CD14-positive monocyte (primary cell): ENCODE results near the gene WWC2. TPM values are rescaled to one million over a fixed set of nuclear protein-coding genes. Genes with fewer than 3 reads are reported as not detected.

Experiments
- DNase-seq, 3 donors: peaks; one replicate each; pipeline ENCODE4 v3.0.0-alpha.2; 2011 to 2022
- H2AFZ ChIP-seq: 2 replicates; pipeline ENCODE4 v1.6.0; 2012; ENCODE audit warnings: mild to moderate bottlenecking, low read depth, low read length, inconsistent platforms; ENCODE audit not compliant: insufficient read depth, poor library complexity, severe bottlenecking
- H3K27ac ChIP-seq, 2 donors: 1 replicate in 1 of 2; 2 replicates in 1 of 2; pipeline ENCODE4 v1.5.1; 2012 to 2013; ENCODE audit warnings: low read length in 2 of 2, control low read depth in 1 of 2, inconsistent platforms in 1 of 2, low read depth in 1 of 2, mild to moderate bottlenecking in 1 of 2
- H3K27me3 ChIP-seq, 2 donors: one replicate each; pipeline versions ENCODE4 v1.6.0 to v1.6.1; 2011 to 2013; ENCODE audit warnings: low read length in 2 of 2; ENCODE audit not compliant: control insufficient read depth in 2 of 2, insufficient read depth in 2 of 2
- H3K36me3 ChIP-seq, 2 donors: replicated peaks in 1 of 2; 1 replicate in 1 of 2; 2 replicates in 1 of 2; pipeline versions ENCODE4 v1.5.1 to v1.6.1; 2012 to 2013; ENCODE audit warnings: low read length in 2 of 2, control low read depth in 1 of 2, inconsistent platforms in 1 of 2, mild to moderate bottlenecking in 1 of 2; ENCODE audit not compliant: insufficient read depth in 2 of 2, control insufficient read depth in 1 of 2
- H3K4me1 ChIP-seq, 2 donors: 1 replicate in 1 of 2; 2 replicates in 1 of 2; pipeline versions ENCODE4 v1.5.1 to v1.6.1; 2012 to 2013; ENCODE audit warnings: low read length in 2 of 2, control low read depth in 1 of 2, inconsistent platforms in 1 of 2, mild to moderate bottlenecking in 1 of 2, moderate library complexity in 1 of 2; ENCODE audit not compliant: insufficient read depth in 2 of 2, control insufficient read depth in 1 of 2
- H3K4me2 ChIP-seq: replicated peaks from 2 replicates; pipeline ENCODE3; 2012; ENCODE audit warnings: low read length, moderate library complexity, mild to moderate bottlenecking; ENCODE audit not compliant: poor library complexity, severe bottlenecking; ENCODE audit errors: extremely low read depth
- H3K4me3 ChIP-seq, 3 experiments: fragments of 200-600 bp in 1 of 3; sonication (generic) in 1 of 3; replicated peaks in 1 of 3; 1 replicate in 2 of 3; 2 replicates in 1 of 3; pipeline ENCODE4 v1.5.1; 2011 to 2013; ENCODE audit warnings: low read length in 3 of 3, mild to moderate bottlenecking in 3 of 3, control low read depth in 2 of 3, low read depth in 2 of 3, inconsistent platforms in 1 of 3, moderate library complexity in 1 of 3
- H3K79me2 ChIP-seq: 2 replicates; pipeline ENCODE4 v1.6.0; 2012; ENCODE audit warnings: mild to moderate bottlenecking, control low read depth, inconsistent platforms, low read length, moderate library complexity; ENCODE audit not compliant: insufficient read depth
- H3K9ac ChIP-seq: 2 replicates; pipeline ENCODE4 v1.6.0; 2017; ENCODE audit warnings: low read length, mild to moderate bottlenecking; ENCODE audit not compliant: insufficient read depth, poor library complexity, severe bottlenecking
- H3K9me3 ChIP-seq, 2 donors: replicated peaks in 1 of 2; 1 replicate in 1 of 2; 2 replicates in 1 of 2; pipeline versions ENCODE4 v1.5.1 to v1.6.1; 2012 to 2013; ENCODE audit warnings: low read length in 2 of 2, control low read depth in 1 of 2; ENCODE audit not compliant: control insufficient read depth in 1 of 2, insufficient read depth in 1 of 2
- H4K20me1 ChIP-seq: 2 replicates; pipeline ENCODE4 v1.6.0; 2012; ENCODE audit warnings: mild to moderate bottlenecking, low read length, control low read depth, moderate library complexity; ENCODE audit not compliant: insufficient read depth
- H3K27ac Mint-ChIP-seq, 7 donors: one replicate each; pipeline ENCODE4 v1.8.0; 2020; ENCODE audit warnings: mild to moderate bottlenecking in 7 of 7, mixed read lengths in 7 of 7, moderate library complexity in 6 of 7, inconsistent platforms in 2 of 7
- H3K27me3 Mint-ChIP-seq, 3 donors: one replicate each; pipeline ENCODE4 v1.8.0; 2021 to 2022; ENCODE audit warnings: low read depth in 3 of 3, mild to moderate bottlenecking in 3 of 3, mixed read lengths in 3 of 3, moderate library complexity in 3 of 3, inconsistent platforms in 1 of 3
- H3K36me3 Mint-ChIP-seq, 2 donors: one replicate each; pipeline ENCODE4 v1.8.0; 2020; ENCODE audit warnings: mixed read lengths in 2 of 2, inconsistent platforms in 1 of 2, mild to moderate bottlenecking in 1 of 2
- H3K4me1 Mint-ChIP-seq: one replicate; pipeline ENCODE4 v1.8.0; 2020; ENCODE audit warnings: mild to moderate bottlenecking, mixed read lengths
- H3K4me3 Mint-ChIP-seq, 2 donors: one replicate each; pipeline ENCODE4 v1.8.0; 2020; ENCODE audit warnings: mild to moderate bottlenecking in 2 of 2, mixed read lengths in 2 of 2, moderate library complexity in 1 of 2
- H3K9me3 Mint-ChIP-seq, 7 donors: one replicate each; pipeline ENCODE4 v1.8.0; 2020 to 2022; ENCODE audit warnings: mixed read lengths in 7 of 7, mild to moderate bottlenecking in 6 of 7, moderate library complexity in 6 of 7, inconsistent platforms in 2 of 7
- WGBS: methylation state at CpG from one replicate; pipeline ENCODE4 v1.1.5; 2013; ENCODE audit warnings: missing lambda C conversion rate; ENCODE audit not compliant: insufficient coverage; 5-methylcytosine and 5-hydroxymethylcytosine counted together
- intact Hi-C, 2 donors: fragments of 100-400 bp; cut with micrococcal nuclease; formaldehyde crosslinking; loops; one replicate each; pipeline versions ENCODE4 v1.15.0 to v1.15.1; 2023
- polyA plus RNA-seq, 3 donors: library from polyadenylated mRNA; depleted of rRNA in 1 of 3; unstranded in 2 of 3; stranded (reverse) in 1 of 3; fragments of 300-500 nt in 2 of 3; fragments of >200 nt in 1 of 3; fragmentation: Illumina TruSeq in 2 of 3; gene quantifications; 1 replicate in 2 of 3; 2 replicates in 1 of 3; pipeline ENCODE4 v1.2.3, GENCODE V29; 2012 to 2021
- TF ChIP-seq, protein P1 (sequence below): fragments of 200-600 bp; IDR thresholded peaks from one replicate; pipeline ENCODE4 v1.8.0; 2022; ENCODE audit warnings: antibody characterized with exemption, mild to moderate bottlenecking

The WWC2 gene
- polyA plus RNA-seq, 3 donors: 1.9 to 3.8 (median 2.9) TPM

- Histone ChIP-seq H3K79me2 (no peaks in the 10 kb centered on the region), H3K4me2 (no peak overlapping the region), H3K4me3 (no peak overlapping the region), H3K4me1 (no peaks in the 10 kb centered on the region), H3K9ac (no peak overlapping the region), H2AFZ (no peak overlapping the region), H4K20me1 (no peaks in the 10 kb centered on the region), H3K27me3 (no peaks in the 10 kb centered on the region), H3K27ac (no peak overlapping the region), H3K36me3 (no peaks in the 10 kb centered on the region), H3K9me3 (no peaks in the 10 kb centered on the region)
- Mint-ChIP-seq H3K4me1 (no peaks in the 10 kb centered on the region), H3K9me3 (peaks cover 0 to 1% (median 0%) of the 10 kb centered on the region in 7 donors), H3K27ac (no peak overlapping the region), H3K4me3 (no peak overlapping the region), H3K27me3 (peaks cover 0 to 1% (median 0%) of the 10 kb centered on the region in 3 donors), H3K36me3 (no peaks in the 10 kb centered on the region)
- no peak for DNase-seq
- intact Hi-C loops: no loop called here
- WGBS: no CpG with 5 or more reads among the region's 1 CpG
- TF ChIP-seq, protein P1, sequence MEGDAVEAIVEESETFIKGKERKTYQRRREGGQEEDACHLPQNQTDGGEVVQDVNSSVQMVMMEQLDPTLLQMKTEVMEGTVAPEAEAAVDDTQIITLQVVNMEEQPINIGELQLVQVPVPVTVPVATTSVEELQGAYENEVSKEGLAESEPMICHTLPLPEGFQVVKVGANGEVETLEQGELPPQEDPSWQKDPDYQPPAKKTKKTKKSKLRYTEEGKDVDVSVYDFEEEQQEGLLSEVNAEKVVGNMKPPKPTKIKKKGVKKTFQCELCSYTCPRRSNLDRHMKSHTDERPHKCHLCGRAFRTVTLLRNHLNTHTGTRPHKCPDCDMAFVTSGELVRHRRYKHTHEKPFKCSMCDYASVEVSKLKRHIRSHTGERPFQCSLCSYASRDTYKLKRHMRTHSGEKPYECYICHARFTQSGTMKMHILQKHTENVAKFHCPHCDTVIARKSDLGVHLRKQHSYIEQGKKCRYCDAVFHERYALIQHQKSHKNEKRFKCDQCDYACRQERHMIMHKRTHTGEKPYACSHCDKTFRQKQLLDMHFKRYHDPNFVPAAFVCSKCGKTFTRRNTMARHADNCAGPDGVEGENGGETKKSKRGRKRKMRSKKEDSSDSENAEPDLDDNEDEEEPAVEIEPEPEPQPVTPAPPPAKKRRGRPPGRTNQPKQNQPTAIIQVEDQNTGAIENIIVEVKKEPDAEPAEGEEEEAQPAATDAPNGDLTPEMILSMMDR: no peak
Observed at GRCh38 chr4:183165376-183165775, 66.3 kb downstream of the WWC2 start.

GRCh38 chr4:183170894-183171293, 71.8 kb downstream of the WWC2 start:
- Mint-ChIP-seq H3K4me3 (no peak overlapping the region), H3K27me3 (peaks cover 0 to 1% (median 0%) of the 10 kb centered on the region in 3 donors), H3K9me3 (peaks cover 0 to 2% (median 0%) of the 10 kb centered on the region in 7 donors), H3K36me3 (no peaks in the 10 kb centered on the region), H3K27ac (no peak overlapping the region), H3K4me1 (no peaks in the 10 kb centered on the region)
- no peaks in the 10 kb centered on the region for H4K20me1 ChIP-seq
- TF ChIP-seq, protein P1: no peak
- no peak overlapping the region for H3K4me3 ChIP-seq
- no peaks in the 10 kb centered on the region for H3K9me3 ChIP-seq
- H3K4me2 ChIP-seq: no peak overlapping the region
- H3K4me1 ChIP-seq: no peaks in the 10 kb centered on the region
- H3K27ac ChIP-seq: no peak overlapping the region
- no peak overlapping the region for H2AFZ ChIP-seq
- H3K9ac ChIP-seq: no peak overlapping the region
- DNase-seq: no peak
- intact Hi-C loops: no loop called here
- H3K36me3 ChIP-seq: no peaks in the 10 kb centered on the region
- no peaks in the 10 kb centered on the region for H3K79me2 ChIP-seq
- no peaks in the 10 kb centered on the region for H3K27me3 ChIP-seq
